GM18868 (cell line): ENCODE measurements around the gene RRP8.

Experiments used
- ATAC-seq: cut with Tn5 transposase; IDR thresholded peaks from one replicate; pipeline ENCODE4 v1.9.1; 2021; ENCODE audit warnings: mild to moderate bottlenecking, moderate library complexity; ENCODE audit not compliant: unreplicated experiment

RRP8 gene

DNA sequence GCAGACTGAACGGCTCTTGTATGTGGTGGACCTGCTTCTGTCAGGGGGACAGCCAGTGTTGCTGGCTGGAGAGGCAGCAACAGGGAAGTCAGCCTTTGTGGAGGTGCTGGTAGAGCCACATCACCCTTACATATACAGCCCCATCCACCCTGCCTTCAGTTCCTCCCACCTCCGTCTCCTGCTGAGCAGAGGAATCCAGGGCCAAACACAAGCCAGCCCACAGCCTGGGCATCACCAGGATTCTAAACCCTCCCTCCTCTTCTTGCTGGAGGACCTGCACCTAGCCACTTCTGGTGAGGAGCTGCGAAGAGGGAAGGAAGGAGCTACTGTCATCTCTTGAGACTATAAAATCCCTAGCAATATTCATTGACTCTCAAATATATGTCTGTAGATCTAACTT is 54.8 kb downstream of the RRP8 start:
- ATAC-seq, result no peak

DNA sequence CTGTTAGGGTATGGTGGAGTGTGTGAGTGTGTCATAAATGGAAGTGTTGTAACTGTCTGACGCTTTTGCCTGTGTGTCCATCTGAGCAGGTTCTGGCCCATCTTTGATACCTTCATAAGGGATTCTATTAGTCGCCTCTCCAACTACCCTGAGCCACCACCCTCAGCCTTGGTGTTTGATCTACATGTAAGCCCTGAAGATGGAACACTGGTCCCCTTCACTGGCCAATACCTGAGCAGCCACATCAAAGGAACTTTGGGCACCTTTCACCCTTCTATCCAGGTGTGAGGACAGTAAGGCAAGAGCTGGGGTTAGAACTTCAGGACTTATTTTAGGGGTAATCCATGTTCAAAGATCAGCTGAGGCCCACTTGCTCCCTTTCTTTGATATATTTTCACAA is 55.3 kb downstream of the RRP8 start:
- no peak for ATAC-seq

DNA sequence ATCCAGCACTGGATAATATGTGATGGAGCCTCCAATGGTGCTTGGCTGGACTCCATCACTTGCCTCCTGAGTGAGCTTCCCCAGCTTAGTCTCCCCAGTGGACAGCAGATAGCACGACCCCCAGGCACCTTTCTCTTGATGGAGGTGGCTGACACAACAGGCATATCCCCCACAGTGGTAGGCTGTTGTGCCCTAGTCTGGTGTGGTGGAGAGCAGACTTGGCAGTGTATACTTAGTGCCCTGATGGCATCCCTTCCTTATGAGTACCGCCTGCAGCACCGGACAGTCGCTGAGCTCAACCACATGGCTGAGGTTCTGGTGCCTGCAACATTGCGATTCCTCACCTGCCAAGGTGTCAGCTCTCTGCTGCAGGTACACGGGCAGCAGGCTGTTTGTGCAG is 56.2 kb downstream of the RRP8 start:
- ATAC-seq, result no peak

DNA sequence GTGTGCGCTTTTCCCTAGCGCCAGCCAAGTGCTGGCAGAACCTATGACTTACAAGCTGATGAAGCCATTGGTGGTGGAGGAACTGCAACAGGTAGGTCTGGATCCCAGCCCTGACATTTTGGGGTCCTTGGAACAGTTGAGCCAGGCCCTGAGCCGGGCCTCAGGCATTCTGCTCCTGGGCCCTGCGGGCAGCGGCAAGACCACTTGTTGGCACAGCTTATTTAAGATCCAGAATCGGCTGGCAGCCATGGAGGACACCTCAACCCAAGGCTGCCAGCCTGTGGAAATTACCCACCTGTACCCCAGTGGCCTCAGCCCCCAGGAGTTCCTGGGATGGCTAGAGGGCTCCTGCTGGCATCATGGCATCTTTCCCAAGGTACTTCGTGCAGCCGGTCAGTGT is 56.7 kb downstream of the RRP8 start:
- no peak for ATAC-seq

DNA sequence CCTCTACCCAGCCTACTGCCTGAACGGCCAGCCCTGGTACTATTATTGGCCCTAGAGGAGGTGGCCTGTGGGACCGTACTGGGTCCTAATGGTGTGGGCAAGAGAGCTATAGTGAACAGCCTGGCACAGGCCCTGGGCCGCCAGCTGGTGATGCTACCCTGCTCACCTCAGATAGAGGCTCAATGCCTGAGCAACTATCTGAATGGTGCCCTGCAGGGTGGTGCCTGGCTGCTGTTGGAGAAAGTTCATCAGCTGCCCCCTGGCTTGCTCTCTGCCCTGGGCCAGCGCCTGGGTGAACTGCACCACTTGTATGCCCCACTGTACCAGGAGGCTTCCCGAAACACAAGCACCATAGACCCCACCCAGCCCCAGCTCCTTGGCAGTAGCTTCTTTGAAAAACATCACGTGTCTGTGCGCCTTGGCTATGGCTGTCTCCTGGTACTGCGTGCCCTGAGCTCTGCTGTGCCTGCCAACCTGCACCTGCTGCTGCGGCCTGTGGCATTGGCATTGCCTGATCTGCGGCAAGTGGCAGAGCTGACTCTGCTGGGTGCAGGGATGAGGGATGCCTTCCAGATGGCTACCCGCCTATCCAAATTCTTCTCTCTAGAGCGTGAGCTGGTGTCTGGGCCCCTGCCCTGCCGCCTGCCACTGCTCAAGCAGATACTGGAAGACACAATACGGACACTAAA is 57.4 kb downstream of the RRP8 start:
- ATAC-seq, result no peak
